GM19438 (cell line): Measurements from ENCODE around the gene HENMT1.
"Not testable (repeated sequence)": the region's sequence is repeated elsewhere in the genome, so short reads cannot be mapped to it uniquely, and the experiment has no call there.

Experiments
- ATAC-seq: cut with Tn5 transposase; IDR thresholded peaks from one replicate; pipeline ENCODE4 v1.9.1; 2021; ENCODE audit warnings: low read depth; ENCODE audit not compliant: unreplicated experiment

The HENMT1 gene

DNA sequence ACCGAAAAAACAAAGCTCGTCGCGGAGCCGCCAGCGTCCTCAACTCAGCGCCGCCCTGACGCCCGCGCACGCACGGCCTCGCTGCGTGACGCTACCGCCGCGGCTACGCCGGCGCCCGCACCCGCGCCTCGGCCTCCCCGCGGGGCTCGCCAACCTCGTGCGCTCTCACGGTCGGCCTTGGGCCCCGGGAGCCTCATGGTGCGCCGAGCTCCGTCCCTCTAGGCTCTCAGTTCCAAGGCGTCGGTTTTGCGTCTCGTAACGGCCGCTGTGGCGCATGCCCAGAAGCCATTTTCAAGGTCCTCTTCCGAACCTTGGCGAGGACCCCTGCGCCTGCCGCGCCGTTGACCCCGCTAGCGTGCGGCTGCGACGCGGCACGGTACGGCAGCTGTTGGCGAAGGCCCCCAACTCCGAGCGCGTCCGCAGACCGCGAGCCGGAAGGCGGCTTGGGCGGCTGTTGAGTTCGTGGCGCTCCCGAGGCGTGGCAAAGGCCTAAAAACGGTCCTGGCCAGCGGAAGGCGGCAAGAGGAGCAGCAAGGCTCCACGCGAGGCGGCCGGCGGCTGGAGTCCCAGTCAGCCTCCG lies at the start of gene HENMT1:
Gene HENMT1, minus strand, starts transcription at position 64 of the 580 bp plus-strand sequence. CDS start 1,209 bp downstream, outside the sequence.
- peak; percentile 83 for ATAC-seq

DNA sequence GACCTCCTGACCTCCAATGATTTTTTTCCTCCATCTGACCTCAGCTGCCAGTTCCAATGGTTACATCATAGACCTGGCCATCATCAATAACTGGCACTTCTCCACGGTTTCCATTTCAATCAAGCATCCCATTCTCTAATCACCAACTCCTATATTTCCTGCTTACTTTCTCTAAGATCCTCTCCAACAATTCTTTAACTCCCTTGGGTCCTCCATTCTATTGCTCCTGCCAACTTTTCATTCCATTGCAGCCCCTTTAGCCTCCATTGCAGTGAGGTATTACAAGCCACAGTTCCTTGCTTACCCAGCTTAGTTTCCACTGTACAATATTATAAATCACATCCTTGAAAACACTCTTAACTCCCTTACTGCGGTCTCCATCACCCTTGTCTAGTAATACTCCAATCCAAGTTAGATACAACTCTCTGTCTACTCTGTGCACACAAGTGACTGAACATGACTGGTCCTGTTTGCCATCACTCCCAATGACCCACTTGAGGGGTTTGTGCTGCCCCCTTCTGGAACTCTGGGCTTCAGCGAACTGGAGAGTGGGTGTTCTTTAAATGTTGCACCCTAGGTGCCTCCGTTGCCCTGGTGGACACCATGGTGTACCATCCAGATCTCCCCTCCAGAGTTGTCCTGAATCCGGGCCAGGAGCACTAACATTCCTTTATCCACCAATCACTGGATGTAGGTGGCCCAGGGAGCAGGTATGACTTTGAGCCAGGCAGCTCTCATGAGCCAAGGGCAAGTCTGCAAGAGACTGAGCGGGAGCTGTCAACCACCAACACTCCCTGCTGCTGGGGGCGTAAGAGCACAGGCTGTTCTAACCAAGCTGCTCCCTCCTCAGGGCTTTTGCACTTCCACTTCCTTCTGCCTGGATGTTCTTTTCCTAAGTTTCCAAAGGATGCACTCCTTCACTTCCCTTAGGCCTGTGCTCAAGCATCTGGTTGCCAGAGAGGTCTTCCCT lies 48.1 kb upstream of the HENMT1 start:
- no peak for ATAC-seq

GRCh38 chr1:108706643-108707042 lies 45.8 kb upstream of the HENMT1 start:
- no peak for ATAC-seq

DNA sequence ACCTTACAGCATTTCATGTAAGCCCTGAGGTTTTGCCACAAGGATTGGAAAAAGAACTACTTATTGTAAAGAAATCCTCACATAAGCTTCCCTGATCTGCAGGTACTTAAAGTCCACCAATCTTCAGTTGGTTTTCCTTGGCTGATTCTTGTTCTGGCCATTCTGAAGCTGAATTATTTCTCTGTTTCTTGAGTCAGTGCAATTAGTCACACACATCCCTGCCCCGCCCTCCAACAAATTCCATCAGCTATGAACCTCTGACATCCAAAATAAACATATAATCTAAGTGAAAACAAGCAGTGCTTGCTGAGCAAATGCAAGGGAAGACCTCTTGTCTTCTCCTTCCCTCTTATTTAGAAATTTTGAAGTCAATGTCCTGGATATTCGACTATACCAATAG lies 43.6 kb upstream of the HENMT1 start:
- no peak for ATAC-seq

DNA sequence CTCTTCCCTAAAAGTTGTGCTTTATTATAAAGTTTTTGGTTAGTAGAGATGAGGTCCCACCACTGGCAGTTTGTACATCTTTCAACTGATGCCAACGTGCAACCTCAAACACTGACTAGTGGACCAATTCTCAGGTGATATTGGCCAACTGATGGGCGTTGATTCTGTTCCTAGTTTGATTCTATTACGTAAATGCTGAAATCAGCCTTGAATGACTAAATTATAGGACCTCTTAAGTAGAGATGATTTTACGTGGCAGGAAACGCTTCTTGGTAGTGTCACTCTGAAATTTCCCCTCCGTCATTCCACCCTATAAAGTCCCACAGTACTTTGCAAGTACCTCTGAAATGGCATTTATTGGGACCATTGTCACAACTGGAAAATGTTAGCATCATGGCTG lies 43.0 kb upstream of the HENMT1 start:
- ATAC-seq = no peak

GRCh38 chr1:108702109-108702508 lies 41.2 kb upstream of the HENMT1 start:
- not testable (repeated sequence) for ATAC-seq

GRCh38 chr1:108701176-108701849 lies 40.4 kb upstream of the HENMT1 start:
- no peak for ATAC-seq

DNA sequence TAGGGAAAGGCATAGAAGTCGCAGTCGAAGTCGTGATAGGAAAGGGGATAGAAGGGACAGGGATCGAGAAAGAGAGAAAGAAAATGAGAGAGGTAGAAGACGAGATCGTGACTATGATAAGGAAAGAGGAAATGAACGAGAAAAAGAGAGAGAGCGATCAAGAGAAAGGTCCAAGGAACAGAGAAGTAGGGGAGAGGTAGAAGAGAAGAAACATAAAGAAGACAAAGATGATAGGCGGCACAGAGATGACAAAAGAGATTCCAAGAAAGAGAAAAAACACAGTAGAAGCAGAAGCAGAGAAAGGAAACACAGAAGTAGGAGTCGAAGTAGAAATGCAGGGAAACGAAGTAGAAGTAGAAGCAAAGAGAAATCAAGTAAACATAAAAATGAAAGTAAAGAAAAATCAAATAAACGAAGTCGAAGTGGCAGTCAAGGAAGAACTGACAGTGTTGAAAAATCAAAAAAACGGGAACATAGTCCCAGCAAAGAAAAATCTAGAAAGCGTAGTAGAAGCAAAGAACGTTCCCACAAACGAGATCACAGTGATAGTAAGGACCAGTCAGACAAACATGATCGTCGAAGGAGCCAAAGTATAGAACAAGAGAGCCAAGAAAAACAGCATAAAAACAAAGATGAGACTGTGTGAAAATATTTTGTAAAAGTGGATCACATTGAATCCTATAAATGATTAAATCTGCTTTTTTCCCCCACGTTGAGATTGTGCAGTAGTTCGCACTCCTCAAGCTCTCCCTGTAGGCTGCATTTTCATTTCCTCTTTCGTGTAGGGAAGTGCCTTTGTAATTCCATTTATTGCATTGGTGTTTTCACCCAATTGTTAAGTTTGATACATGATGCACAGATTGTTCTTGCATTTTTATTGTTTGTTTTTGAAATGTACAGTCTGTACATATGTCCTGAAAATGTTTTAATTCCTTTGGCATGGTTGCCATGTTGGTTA lies 38.8 kb upstream of the HENMT1 start:
- no peak for ATAC-seq

- ATAC-seq = no peak
Measured at GRCh38 chr1:108695535-108695934, 34.6 kb upstream of the HENMT1 start.

DNA sequence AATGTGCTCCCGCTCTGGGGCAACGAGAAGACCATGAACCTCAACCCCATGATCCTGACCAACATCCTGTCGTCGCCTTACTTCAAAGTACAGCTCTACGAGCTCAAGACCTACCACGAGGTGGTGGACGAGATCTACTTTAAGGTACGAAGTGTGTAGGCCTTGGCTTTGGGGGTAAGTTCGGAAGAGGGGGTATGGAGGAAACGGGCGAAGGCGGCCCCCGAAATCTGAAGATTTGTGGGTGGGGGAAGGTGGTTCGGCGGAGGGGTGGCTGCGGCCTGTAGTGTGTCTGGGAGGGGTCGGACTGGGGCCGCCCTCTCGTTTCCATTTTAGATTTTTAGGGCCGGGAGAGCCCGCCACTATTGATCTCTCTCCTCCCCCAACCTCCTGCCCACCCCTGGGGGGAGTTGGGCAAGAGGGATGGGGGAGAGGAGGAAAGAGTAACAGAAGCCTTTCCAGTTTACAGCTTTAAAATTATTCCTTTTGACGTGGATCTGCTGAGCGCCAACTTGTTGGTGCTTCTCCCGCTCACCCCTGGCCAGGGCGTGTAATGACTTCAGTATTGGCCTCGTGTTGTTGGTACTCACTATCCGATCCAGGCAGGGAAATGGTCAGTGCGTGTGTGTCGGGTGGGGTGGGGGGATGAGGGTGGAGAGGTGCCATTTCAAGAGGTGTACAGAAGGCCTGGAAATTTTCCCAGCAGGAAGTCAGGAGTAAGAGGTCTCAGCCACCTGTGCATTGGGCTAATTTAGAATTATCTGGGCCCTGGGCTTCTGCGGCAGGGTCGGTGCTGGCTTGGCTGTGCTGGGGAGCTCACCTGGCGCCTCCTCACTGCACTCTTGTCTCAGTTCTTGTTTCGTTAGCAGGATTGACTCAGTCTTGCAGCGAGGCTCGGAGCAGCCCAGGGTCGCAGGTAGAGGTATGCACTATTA lies 32.1 kb upstream of the HENMT1 start:
- ATAC-seq = peak; percentile 42

GRCh38 chr1:108691942-108692723 lies 31.2 kb upstream of the HENMT1 start, which contains the start of gene PRPF38B:
TSS of gene PRPF38B (plus strand) at chr1:108692310. CDS start at chr1:108692592, 282 bp downstream.
- ATAC-seq = peak; percentile 96

DNA sequence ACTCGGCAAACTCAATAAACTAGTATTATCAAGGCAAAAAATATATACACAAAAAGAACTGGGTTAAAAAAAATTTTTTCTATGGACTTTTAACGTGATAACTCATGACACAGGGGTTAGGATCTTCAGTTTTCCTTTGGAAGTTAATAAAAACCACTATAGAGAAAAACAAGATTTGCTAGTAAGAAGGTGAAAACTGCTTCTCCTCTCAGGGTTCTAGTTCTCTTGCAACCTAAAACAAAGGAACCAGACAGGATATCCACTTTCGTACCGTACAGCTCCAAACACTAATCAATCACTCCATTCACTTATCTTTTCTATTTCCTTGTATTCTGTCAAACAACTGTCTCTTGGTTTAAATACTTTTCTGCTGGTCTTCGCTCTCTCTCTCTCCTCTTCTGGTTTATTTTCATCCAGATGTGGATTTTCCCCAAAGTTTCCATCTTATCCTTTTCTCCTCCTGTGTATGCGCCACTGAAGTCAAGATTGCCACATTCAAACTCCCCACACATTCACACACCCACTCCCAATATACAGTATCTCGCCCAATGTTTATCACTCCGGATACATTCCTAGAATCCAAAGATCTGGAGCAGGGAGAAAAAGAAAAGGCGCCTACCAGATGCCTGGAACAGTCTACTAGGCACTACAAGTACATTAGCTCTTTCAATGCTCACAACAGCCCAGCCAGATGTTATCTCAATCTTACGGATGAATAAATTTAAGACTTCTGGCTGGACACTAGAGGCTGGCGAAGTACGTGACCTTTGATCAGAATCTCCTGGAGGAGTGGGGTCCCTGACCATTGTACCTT lies 30.4 kb upstream of the HENMT1 start:
- ATAC-seq = no peak

DNA sequence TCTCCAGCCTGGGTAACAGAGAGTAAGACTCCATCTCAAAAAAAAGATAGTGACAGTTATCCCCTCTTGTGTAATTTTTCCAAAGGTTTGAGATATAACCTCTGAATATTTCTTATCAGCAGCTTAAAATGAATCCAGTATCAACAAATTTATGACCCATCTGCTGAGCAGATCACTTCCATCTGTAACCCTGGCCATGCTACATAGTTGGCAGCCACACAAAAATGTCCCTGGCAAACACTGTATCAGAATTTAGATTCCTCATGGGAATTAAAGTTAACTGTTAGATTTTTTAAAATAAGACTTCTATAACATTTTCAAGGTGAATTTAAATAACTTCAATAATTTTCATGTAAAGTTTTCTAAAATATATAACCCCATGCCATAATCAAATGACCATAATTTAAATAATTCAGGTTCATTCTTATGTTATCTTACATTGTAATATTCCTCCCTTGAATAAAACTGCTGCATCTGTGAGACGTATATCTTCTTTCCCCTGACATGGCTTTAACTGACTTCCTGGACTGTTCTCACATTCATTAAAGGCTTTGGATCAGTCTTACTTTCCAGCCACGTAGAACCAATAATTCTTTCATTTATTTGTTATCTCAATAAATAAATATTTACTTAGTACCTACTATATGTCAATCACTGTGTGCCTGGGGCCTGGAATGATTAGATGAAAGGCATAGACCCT lies 25.9 kb upstream of the HENMT1 start:
- no peak for ATAC-seq

DNA sequence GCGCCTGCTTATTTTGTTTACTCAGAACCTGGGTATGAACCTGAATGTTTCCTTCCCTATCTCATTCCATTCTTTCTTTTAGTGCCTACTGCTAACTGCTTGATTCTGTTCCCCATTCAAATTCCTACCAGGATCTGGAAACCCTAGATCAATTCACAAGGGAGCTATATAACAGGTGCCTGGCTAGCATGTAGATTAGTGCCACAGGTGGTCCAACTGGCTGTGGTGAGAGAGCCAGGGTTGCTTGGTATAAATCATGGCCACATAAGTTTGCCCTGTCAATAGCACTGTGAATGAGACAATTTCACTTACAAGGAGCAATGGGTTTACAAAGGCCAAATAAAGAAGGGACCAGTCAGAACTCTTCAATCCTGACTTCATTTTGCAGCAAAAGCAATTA lies 24.6 kb upstream of the HENMT1 start:
- no peak for ATAC-seq

DNA sequence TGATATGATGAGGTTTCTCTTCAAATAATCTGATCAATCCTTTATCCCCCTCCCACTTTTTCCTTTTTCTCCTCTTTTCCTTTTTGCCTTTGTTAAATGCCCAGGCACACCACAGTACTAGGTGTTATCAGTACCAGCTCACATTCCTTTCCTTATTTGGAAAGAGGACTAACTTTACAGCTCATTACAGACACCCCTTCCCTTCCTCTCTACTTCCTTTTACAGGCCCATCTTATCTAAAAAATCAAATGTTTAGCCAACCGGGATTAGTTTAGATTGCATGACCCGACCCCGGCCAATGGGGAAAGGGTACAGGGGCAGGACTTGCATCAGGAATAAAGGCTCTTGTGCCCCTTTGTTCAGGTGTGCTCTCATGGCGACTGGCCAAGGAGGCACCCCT lies 20.8 kb upstream of the HENMT1 start:
- not testable (repeated sequence) for ATAC-seq

GRCh38 chr1:108679586-108680213 lies 18.8 kb upstream of the HENMT1 start:
- no peak for ATAC-seq
